ENCODE data around the gene HNF1B. TPM values are rescaled to one million over a fixed set of nuclear protein-coding genes. Genes with fewer than 3 reads are reported as not detected.

HNF1B gene
- total RNA-seq, 1 experiment from 2014 or later = not detected

- POLR2A ChIA-PET = no interaction called here
- no TSS peak for BruUV-seq (replicated peaks)
- CTCF ChIA-PET = no interaction called here
Observed at GRCh38 chr17:37742116-37742761, 2.6 kb downstream of the HNF1B start.

GRCh38 chr17:37741341-37742115, 3.3 kb downstream of the HNF1B start:
- H3K4me1 Mint-ChIP-seq (ENCODE audit: insufficient read depth, unreplicated experiment) = peaks cover 5% of the 10 kb centered on the region
- no TSS peak for BruUV-seq (replicated peaks)
- no peak overlapping the region for H3K4me3 Mint-ChIP-seq (ENCODE audit: unreplicated experiment)
- DNase-seq (ENCODE audit: unreplicated experiment) = no peak
- ChIA-PET POLR2A (no interaction called here), CTCF (no interaction called here)
- no peaks in the 10 kb centered on the region for H3K9me3 Mint-ChIP-seq (ENCODE audit: unreplicated experiment)
- H3K27me3 Mint-ChIP-seq (ENCODE audit: insufficient read depth, unreplicated experiment) = peaks cover 98% of the 10 kb centered on the region
- intact Hi-C loops (cut with micrococcal nuclease) = no loop called here
- TF ChIP-seq CTCF (IDR thresholded peaks at IDR 0.05; ENCODE audit: unreplicated experiment) = no peak
- H3K27ac Mint-ChIP-seq (ENCODE audit: low read depth, unreplicated experiment) = no peak overlapping the region
- H3K36me3 Mint-ChIP-seq (ENCODE audit: insufficient read depth, unreplicated experiment) = no peaks in the 10 kb centered on the region

More at GRCh38 chr17:37742116-37742761, 2.6 kb downstream of the HNF1B start:
- intact Hi-C loops (cut with micrococcal nuclease) = no loop called here
- no peak for DNase-seq (ENCODE audit: unreplicated experiment)
- no peak overlapping the region for H3K4me3 Mint-ChIP-seq (ENCODE audit: unreplicated experiment)
- H3K36me3 Mint-ChIP-seq (ENCODE audit: insufficient read depth, unreplicated experiment) = no peaks in the 10 kb centered on the region
- peaks cover 98% of the 10 kb centered on the region for H3K27me3 Mint-ChIP-seq (ENCODE audit: insufficient read depth, unreplicated experiment)
- H3K27ac Mint-ChIP-seq (ENCODE audit: low read depth, unreplicated experiment) = no peak overlapping the region
- TF ChIP-seq CTCF (IDR thresholded peaks at IDR 0.05; ENCODE audit: unreplicated experiment) = no peak
- H3K9me3 Mint-ChIP-seq (ENCODE audit: unreplicated experiment) = no peaks in the 10 kb centered on the region
- H3K4me1 Mint-ChIP-seq (ENCODE audit: insufficient read depth, unreplicated experiment) = peaks cover 5% of the 10 kb centered on the region

GRCh38 chr17:37740915-37741314, 3.9 kb downstream of the HNF1B start:
- Mint-ChIP-seq H3K27ac (ENCODE audit: low read depth, unreplicated experiment) (no peak overlapping the region), H3K4me3 (ENCODE audit: unreplicated experiment) (no peak overlapping the region), H3K9me3 (ENCODE audit: unreplicated experiment) (no peaks in the 10 kb centered on the region), H3K4me1 (ENCODE audit: insufficient read depth, unreplicated experiment) (peaks cover 5% of the 10 kb centered on the region), H3K27me3 (ENCODE audit: insufficient read depth, unreplicated experiment) (peaks cover 98% of the 10 kb centered on the region), H3K36me3 (ENCODE audit: insufficient read depth, unreplicated experiment) (no peaks in the 10 kb centered on the region)
- intact Hi-C loops (cut with micrococcal nuclease) = no loop called here
- no TSS peak for BruUV-seq (replicated peaks)
- no peak for TF ChIP-seq CTCF (IDR thresholded peaks at IDR 0.05; ENCODE audit: unreplicated experiment)
- ChIA-PET CTCF (no interaction called here), POLR2A (no interaction called here)
- DNase-seq (ENCODE audit: unreplicated experiment) = no peak

GRCh38 chr17:37737971-37738370, 6.9 kb downstream of the HNF1B start:
- Mint-ChIP-seq H3K4me3 (ENCODE audit: unreplicated experiment) (no peak overlapping the region), H3K9me3 (ENCODE audit: unreplicated experiment) (no peaks in the 10 kb centered on the region), H3K4me1 (ENCODE audit: insufficient read depth, unreplicated experiment) (peaks cover 5% of the 10 kb centered on the region), H3K36me3 (ENCODE audit: insufficient read depth, unreplicated experiment) (no peaks in the 10 kb centered on the region), H3K27ac (ENCODE audit: low read depth, unreplicated experiment) (no peak overlapping the region), H3K27me3 (ENCODE audit: insufficient read depth, unreplicated experiment) (peaks cover 70% of the 10 kb centered on the region)
- ChIA-PET CTCF (interaction anchor here (0.7 to 1.3 kb wide), 3 partner anchors 13 to 88 kb away, joined by 3 read pairs; no protein-coding TSS in a partner anchor), POLR2A (no interaction called here)
- TF ChIP-seq CTCF (IDR thresholded peaks at IDR 0.05; ENCODE audit: unreplicated experiment) = no peak
- no TSS peak for BruUV-seq (replicated peaks)
- intact Hi-C loops (cut with micrococcal nuclease) = no loop called here
- peak; percentile 43 for DNase-seq (ENCODE audit: unreplicated experiment)

Data from MCF 10A (cell line).